ENCODE measurements around the gene STAB2. TPM values are rescaled to one million over a fixed set of nuclear protein-coding genes. Genes with fewer than 3 reads are reported as not detected.

The STAB2 gene
- total RNA-seq, 1 donor from 2014 or later, result 0.03 TPM

- intact Hi-C loops (cut with micrococcal nuclease), result no loop called here
- no peak for TF ChIP-seq CTCF (IDR thresholded peaks at IDR 0.05; ENCODE audit: borderline replicate concordance)
- peaks cover 20% of the 10 kb centered on the region for H3K36me3 ChIP-seq
These were observed 206.0 kb downstream of the STAB2 start for GRCh38 chr12:103793046-103793445.

GRCh38 chr12:103793512-103794045 is 206.5 kb downstream of the STAB2 start:
- Histone ChIP-seq H3K36me3 (peaks cover 20% of the 10 kb centered on the region), H3K27ac (replicated peaks) (no peak overlapping the region), H3K9me3 (replicated peaks) (no peaks in the 10 kb centered on the region), H3K27me3 (ENCODE audit: low read depth) (no peaks in the 10 kb centered on the region), H3K4me1 (no peaks in the 10 kb centered on the region), H3K4me3 (no peak overlapping the region)
- intact Hi-C loops (cut with micrococcal nuclease), result no loop called here
- no peak for TF ChIP-seq CTCF (IDR thresholded peaks at IDR 0.05; ENCODE audit: borderline replicate concordance)
- DNase-seq, result no peak

More at GRCh38 chr12:103793046-103793445, 206.0 kb downstream of the STAB2 start:
- Histone ChIP-seq H3K4me3 (no peak overlapping the region), H3K4me1 (no peaks in the 10 kb centered on the region), H3K27ac (replicated peaks) (no peak overlapping the region), H3K27me3 (ENCODE audit: low read depth) (no peaks in the 10 kb centered on the region), H3K9me3 (replicated peaks) (no peaks in the 10 kb centered on the region)
- DNase-seq, result no peak

GRCh38 chr12:103794309-103795213 is 207.5 kb downstream of the STAB2 start:
- intact Hi-C loops (cut with micrococcal nuclease), result no loop called here
- no peak overlapping the region for H3K27ac ChIP-seq (replicated peaks)
- peaks cover 4% of the 10 kb centered on the region for H3K4me1 ChIP-seq
- peaks cover 20% of the 10 kb centered on the region for H3K36me3 ChIP-seq
- H3K4me3 ChIP-seq, result no peak overlapping the region
- no peaks in the 10 kb centered on the region for H3K27me3 ChIP-seq (ENCODE audit: low read depth)
- TF ChIP-seq CTCF (IDR thresholded peaks at IDR 0.05; ENCODE audit: borderline replicate concordance), result no peak
- H3K9me3 ChIP-seq (replicated peaks), result no peaks in the 10 kb centered on the region
- DNase-seq, result no peak

- TF ChIP-seq CTCF (IDR thresholded peaks at IDR 0.05; ENCODE audit: borderline replicate concordance), result no peak
- no peak overlapping the region for H3K27ac ChIP-seq (replicated peaks)
- no peak for DNase-seq
- no peaks in the 10 kb centered on the region for H3K27me3 ChIP-seq (ENCODE audit: low read depth)
- intact Hi-C loops (cut with micrococcal nuclease), result no loop called here
- peaks cover 9% of the 10 kb centered on the region for H3K36me3 ChIP-seq
- H3K9me3 ChIP-seq (replicated peaks), result no peaks in the 10 kb centered on the region
- peaks cover 19% of the 10 kb centered on the region for H3K4me1 ChIP-seq
- H3K4me3 ChIP-seq, result no peak overlapping the region
These were observed 211.5 kb downstream of the STAB2 start for GRCh38 chr12:103798586-103798985.

GRCh38 chr12:103799504-103799856 is 212.4 kb downstream of the STAB2 start:
- intact Hi-C loops (cut with micrococcal nuclease), result no loop called here
- Histone ChIP-seq H3K4me1 (peaks cover 19% of the 10 kb centered on the region), H3K4me3 (no peak overlapping the region), H3K9me3 (replicated peaks) (no peaks in the 10 kb centered on the region), H3K27ac (replicated peaks) (no peak overlapping the region), H3K36me3 (peaks cover 8% of the 10 kb centered on the region), H3K27me3 (ENCODE audit: low read depth) (no peaks in the 10 kb centered on the region)
- DNase-seq, result no peak
- no peak for TF ChIP-seq CTCF (IDR thresholded peaks at IDR 0.05; ENCODE audit: borderline replicate concordance)
